IMR-90 (cell line): Measurements from ENCODE around the gene GRIN1. TPM values are rescaled to one million over a fixed set of nuclear protein-coding genes. Genes with fewer than 3 reads are reported as not detected.
A peak's percentile ranks its signal among the peaks of the same experiment; 100 is the strongest.

ENCODE experiments used
- ATAC-seq: fragments of 200-7000 bp; cut with Tn5 transposase; 2 replicates; pipeline ENCODE4 v1.9.1; 2020; ENCODE audit warnings: low read depth, mild to moderate bottlenecking, moderate library complexity
- BruUV-seq: library from RNA; stranded (reverse); fragments of 400-500 nt; replicated peaks from 2 replicates; lab custom pipeline; 2021; lab: Mats Ljungman, UMichigan
- CTCF ChIA-PET: fragments of 300-600 bp; formaldehyde crosslinking; extraction: SDS; loops from one replicate; lab custom pipeline; 2021; ENCODE audit warnings: antibody characterized with exemption; lab: Yijun Ruan, JAX
- POLR2A ChIA-PET: fragments of 300-600 bp; sonication (Branson Sonifier 250); formaldehyde crosslinking; loops from one replicate; lab custom pipeline; 2022; ENCODE audit warnings: antibody characterized with exemption; ENCODE audit not compliant: unreplicated experiment; lab: Charles Lee
- DNase-seq: peaks from one replicate; pipeline ENCODE4 v3.0.0; 2013
- H2AFZ ChIP-seq: replicated peaks from 2 replicates; pipeline ENCODE3; 2013; ENCODE audit warnings: low read length, mild to moderate bottlenecking; ENCODE audit not compliant: poor library complexity
- H2AK5ac ChIP-seq: 2 replicates; pipeline ENCODE4 v1.6.1; 2013; ENCODE audit warnings: low read depth, low read length, inconsistent platforms
- H2AK9ac ChIP-seq: replicated peaks from 2 replicates; pipeline ENCODE3; 2013; ENCODE audit warnings: mild to moderate bottlenecking, low read depth, low read length, moderate library complexity; ENCODE audit not compliant: poor library complexity
- H2BK120ac ChIP-seq: 2 replicates; pipeline ENCODE4 v1.6.1; 2013; ENCODE audit warnings: low read depth, low read length, inconsistent platforms
- H2BK15ac ChIP-seq: 3 replicates; pipeline ENCODE4 v1.6.1; 2013; ENCODE audit warnings: low read depth, low read length, inconsistent platforms
- H2BK20ac ChIP-seq: 2 replicates; pipeline ENCODE4 v1.6.1; 2013; ENCODE audit warnings: low read depth, mild to moderate bottlenecking, inconsistent platforms, low read length, moderate library complexity
- H2BK5ac ChIP-seq: 2 replicates; pipeline ENCODE4 v1.6.1; 2013; ENCODE audit warnings: mild to moderate bottlenecking, low read depth, low read length, inconsistent platforms; ENCODE audit not compliant: poor library complexity, severe bottlenecking
- H3K14ac ChIP-seq: replicated peaks from 2 replicates; pipeline ENCODE4 v1.6.1; 2013; ENCODE audit warnings: low read depth, low read length, inconsistent platforms
- H3K18ac ChIP-seq: 2 replicates; pipeline ENCODE4 v1.6.1; 2013; ENCODE audit warnings: low read depth, low read length, control low read depth
- H3K23ac ChIP-seq: 2 replicates; pipeline ENCODE4 v1.6.1; 2013; ENCODE audit warnings: low read depth, low read length, inconsistent platforms
- H3K27ac ChIP-seq: 2 replicates; pipeline ENCODE4 v1.5.1; 2013; ENCODE audit warnings: mild to moderate bottlenecking, control low read depth, low read length; ENCODE audit not compliant: insufficient read depth
- H3K27me3 ChIP-seq: 2 replicates; pipeline ENCODE4 v1.6.1; 2013; ENCODE audit warnings: low read length; ENCODE audit not compliant: control insufficient read depth, insufficient read depth
- H3K36me3 ChIP-seq: 2 replicates; pipeline ENCODE4 v1.6.1; 2013; ENCODE audit warnings: low read length, mixed read lengths; ENCODE audit not compliant: control insufficient read depth, insufficient read depth
- H3K4ac ChIP-seq: 2 replicates; pipeline ENCODE4 v1.6.1; 2013; ENCODE audit warnings: low read depth, low read length, inconsistent platforms
- H3K4me1 ChIP-seq: 2 replicates; pipeline ENCODE4 v1.6.1; 2013; ENCODE audit warnings: low read length, mixed read lengths; ENCODE audit not compliant: control insufficient read depth, insufficient read depth
- H3K4me2 ChIP-seq: 2 replicates; pipeline ENCODE4 v1.6.1; 2013; ENCODE audit warnings: low read depth, mild to moderate bottlenecking, control low read depth, low read length, moderate library complexity
- H3K4me3 ChIP-seq: 2 replicates; pipeline ENCODE4 v1.5.1; 2013; ENCODE audit warnings: low read depth, mild to moderate bottlenecking, control low read depth, low read length, moderate library complexity; ENCODE audit not compliant: insufficient read depth
- H3K56ac ChIP-seq: 2 replicates; pipeline ENCODE4 v1.6.1; 2013; ENCODE audit warnings: low read length, inconsistent platforms; ENCODE audit not compliant: insufficient read depth; ENCODE audit errors: extremely low read depth
- H3K79me1 ChIP-seq, 2 experiments: 2 replicates each; pipeline ENCODE4 v1.6.1; 2013; ENCODE audit warnings: low read length in 2 of 2, inconsistent platforms in 1 of 2, low read depth in 1 of 2
- H3K9ac ChIP-seq: 2 replicates; pipeline ENCODE4 v1.6.1; 2013; ENCODE audit warnings: low read depth, low read length, control low read depth
- H3K9me1 ChIP-seq: 2 replicates; pipeline ENCODE4 v1.6.1; 2013; ENCODE audit warnings: low read length, inconsistent platforms; ENCODE audit not compliant: insufficient read depth
- H3K9me3 ChIP-seq: 2 replicates; pipeline ENCODE4 v1.6.1; 2013; ENCODE audit warnings: low read length; ENCODE audit not compliant: control insufficient read depth, insufficient read depth
- H4K20me1 ChIP-seq: 2 replicates; pipeline ENCODE4 v1.6.1; 2013; ENCODE audit warnings: low read length, inconsistent platforms; ENCODE audit not compliant: insufficient read depth
- H4K5ac ChIP-seq: 2 replicates; pipeline ENCODE4 v1.6.1; 2013; ENCODE audit warnings: mild to moderate bottlenecking, low read depth, low read length, control low read depth
- H4K8ac ChIP-seq, 2 experiments: 2 replicates each; pipeline ENCODE4 v1.6.1; 2013; ENCODE audit warnings: low read depth in 2 of 2, low read length in 2 of 2, control low read depth in 1 of 2, inconsistent platforms in 1 of 2
- H4K91ac ChIP-seq: 2 replicates; pipeline ENCODE4 v1.6.1; 2013; ENCODE audit warnings: low read depth, low read length, inconsistent platforms; ENCODE audit not compliant: insufficient read depth
- BHLHE40 ChIP-seq: fragments of 150-350 bp; IDR thresholded peaks from 2 replicates; pipeline ENCODE4 v1.6.1; 2016; ENCODE audit warnings: mild to moderate bottlenecking, low read depth, low read length
- CHD1 ChIP-seq: IDR thresholded peaks from 2 replicates; pipeline ENCODE4 v1.6.1; 2012; ENCODE audit warnings: low read depth, low read length, improper control_type of control experiment
- FOS ChIP-seq: fragments of 150-350 bp; IDR thresholded peaks from 2 replicates; pipeline ENCODE4 v1.6.1; 2016; ENCODE audit warnings: low read depth, low read length
- MAFK ChIP-seq: IDR thresholded peaks from 2 replicates; pipeline ENCODE4 v1.6.1; 2012; ENCODE audit warnings: low read depth, low read length, improper control_type of control experiment
- MAZ ChIP-seq: IDR thresholded peaks from 2 replicates; pipeline ENCODE4 v1.6.1; 2012; ENCODE audit warnings: low read depth, mild to moderate bottlenecking, low read length, improper control_type of control experiment, moderate library complexity, borderline replicate concordance
- MXI1 ChIP-seq: IDR thresholded peaks from 2 replicates; pipeline ENCODE4 v1.6.1; 2012; ENCODE audit warnings: low read depth, mild to moderate bottlenecking, low read length, moderate library complexity, borderline replicate concordance
- NFE2L2 ChIP-seq: fragments of 150-350 bp; IDR thresholded peaks from 2 replicates; pipeline ENCODE4 v1.6.1; 2016; ENCODE audit warnings: low read depth, mild to moderate bottlenecking, low read length
- POLR2A ChIP-seq: IDR thresholded peaks from 2 replicates; pipeline ENCODE4 v1.6.1; 2012; ENCODE audit warnings: mild to moderate bottlenecking, low read depth, low read length
- RAD21 ChIP-seq: IDR thresholded peaks from 2 replicates; pipeline ENCODE4 v1.6.1; 2012; ENCODE audit warnings: low read length, improper control_type of control experiment
- RCOR1 ChIP-seq: IDR thresholded peaks from 2 replicates; pipeline ENCODE4 v1.6.1; 2012; ENCODE audit warnings: mild to moderate bottlenecking, low read length, improper control_type of control experiment; ENCODE audit not compliant: insufficient replicate concordance
- RFX5 ChIP-seq: IDR thresholded peaks from 2 replicates; pipeline ENCODE4 v1.8.0; 2012; ENCODE audit warnings: low read depth, mild to moderate bottlenecking, low read length, moderate library complexity
- SMC3 ChIP-seq: fragments of 150-350 bp; IDR thresholded peaks from 2 replicates; pipeline ENCODE4 v1.6.1; 2016; ENCODE audit warnings: low read depth, mild to moderate bottlenecking, antibody characterized with exemption, low read length, moderate library complexity
- WGBS, 2 experiments: methylation state at CpG; one replicate each; pipeline versions ENCODE4 v1.1.5 to v1.1.7; 2013; ENCODE audit warnings: missing lambda C conversion rate in 2 of 2; ENCODE audit not compliant: insufficient read length in 1 of 2; ENCODE audit errors: extremely low coverage in 2 of 2; 5-methylcytosine and 5-hydroxymethylcytosine counted together
- dilution Hi-C: fragments of 300-500 bp; cut with HindIII; formaldehyde crosslinking; loops from one replicate; pipeline ENCODE4 v1.14.3; 2018; ENCODE audit warnings: low sequenced_read_pairs; ENCODE audit not compliant: unreplicated experiment
- in situ Hi-C: fragments of 300-500 bp; cut with MboI; formaldehyde crosslinking; loops from 3 replicates; pipeline ENCODE4 v1.14.3; 2019; ENCODE audit warnings: low sequenced_read_pairs, inconsistent platforms, mixed read lengths
- intact Hi-C: fragments of 100-400 bp; cut with micrococcal nuclease; formaldehyde crosslinking; loops from 2 replicates; pipeline ENCODE4 v1.10.0; 2022
- polyA plus RNA-seq, 3 experiments: library from polyadenylated mRNA; depleted of rRNA; stranded (reverse); fragments of >200 nt; gene quantifications; 2 replicates each; pipeline ENCODE4 v1.2.3, GENCODE V29; 2012; ENCODE audit warnings: low replicate concordance in 1 of 3
- total RNA-seq: library from RNA; depleted of rRNA; stranded (reverse); fragments of >200 nt; gene quantifications from 2 replicates; pipeline ENCODE4 v1.2.3, GENCODE V29; 2012
- TF ChIP-seq, protein P1 (sequence below): fragments of 150-350 bp; IDR thresholded peaks from 2 replicates; pipeline ENCODE4 v1.6.1; 2017; ENCODE audit warnings: mild to moderate bottlenecking, antibody characterized with exemption, low read length, low read depth
- TF ChIP-seq, protein P2 (sequence below): conservative IDR thresholded peaks from 2 replicates; pipeline ENCODE4 v1.5.1; 2012; ENCODE audit warnings: mild to moderate bottlenecking, low read depth, low read length, improper control_type of control experiment

The GRIN1 gene
- total and polyA plus RNA-seq, 2 of the 4 experiments (the other 2 are of a cell fraction), result 0.09 TPM; not detected in 1

DNA sequence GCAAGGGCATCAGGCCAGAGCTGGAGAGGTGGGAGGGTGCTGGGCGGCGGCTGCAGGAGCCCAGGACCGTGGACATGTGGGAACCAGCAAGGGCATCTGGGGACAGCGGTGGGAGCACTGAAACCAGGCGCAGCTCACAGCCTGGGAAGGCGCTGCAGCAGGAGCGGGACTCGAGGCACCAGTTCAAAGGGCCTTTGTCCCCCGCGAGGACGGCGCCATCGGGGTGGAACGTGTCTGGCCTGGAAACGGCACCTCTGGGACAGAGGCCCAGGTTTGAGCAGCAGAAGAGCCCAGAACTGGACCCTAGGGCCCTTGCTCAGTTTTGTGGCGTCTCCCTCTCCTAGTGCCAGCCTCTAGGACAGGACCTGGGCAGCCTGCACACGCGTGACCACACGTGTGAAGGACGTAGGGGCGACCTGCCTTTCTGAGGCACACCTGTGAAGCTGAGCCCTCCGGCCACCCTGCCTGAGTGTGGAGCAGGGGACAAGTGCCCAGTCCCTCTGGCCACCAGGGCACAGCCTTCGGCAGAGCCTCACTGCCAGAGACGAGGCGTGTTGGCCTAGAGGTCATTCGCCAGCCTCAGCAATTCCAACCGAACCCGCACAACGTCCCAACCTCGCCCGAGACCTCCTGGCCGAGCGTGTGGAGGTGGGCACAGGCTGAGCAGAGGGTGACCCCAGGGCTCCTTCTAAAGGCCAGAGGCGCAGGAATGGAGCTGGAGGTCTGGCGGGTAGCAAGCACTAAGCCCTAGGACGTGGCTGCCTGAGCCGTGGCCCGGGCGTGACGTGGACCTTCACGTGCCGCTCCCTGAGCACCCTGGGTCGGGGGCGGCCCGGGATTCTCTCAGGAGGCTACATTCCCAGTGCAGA lies 35.1 kb downstream of the GRIN1 start (continued):
- TF ChIP-seq BHLHE40, result no peak

DNA sequence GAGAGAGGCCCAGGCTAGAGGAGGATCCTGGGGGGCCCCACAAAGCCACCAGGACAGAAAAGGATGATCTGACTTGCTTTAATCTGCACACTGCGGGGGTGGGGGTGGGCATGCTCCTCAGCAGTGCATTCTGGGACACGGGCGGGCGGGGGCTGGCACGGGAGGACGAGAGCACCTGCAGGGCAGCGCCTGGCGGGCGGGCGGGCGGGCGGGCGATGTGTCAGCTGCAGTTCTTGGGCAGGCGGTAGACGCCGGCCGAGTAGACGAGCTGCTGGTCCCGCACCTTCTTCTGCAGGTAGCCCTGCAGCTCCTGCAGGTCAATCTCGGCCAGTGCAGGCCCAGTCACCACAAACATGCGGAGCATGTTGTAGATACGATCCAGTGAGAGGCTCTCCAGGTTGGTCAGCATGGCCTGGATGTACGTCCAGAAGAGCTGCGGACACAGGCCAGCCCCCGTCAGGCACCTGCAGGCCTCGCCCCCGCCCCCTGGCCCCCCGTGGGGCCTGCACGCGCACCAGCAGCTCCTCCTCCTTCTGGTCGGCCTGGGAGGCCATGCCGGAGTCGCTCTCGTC lies 35.9 kb downstream of the GRIN1 start:
- no peak overlapping the region for H3K18ac ChIP-seq
- H2AK9ac ChIP-seq, result peak overlapping the region; percentile 72
- no peak overlapping the region for H2BK20ac ChIP-seq
- H3K4me1 ChIP-seq, result no peaks in the 10 kb centered on the region; the same call in 1 of the 2 replicates
- H2AFZ ChIP-seq, result no peak overlapping the region
- 0 out of 2 replicates have a peak, but pooled peaks cover 2% of the 10 kb centered on the region for H3K9me1 ChIP-seq
- no peaks in the 10 kb centered on the region; the same call in 1 of the 2 replicates for H4K20me1 ChIP-seq
- H3K27ac ChIP-seq, result no peak overlapping the region
- no peak overlapping the region for H3K4ac ChIP-seq
- H3K14ac ChIP-seq, result no peak overlapping the region
- no peak overlapping the region for H4K91ac ChIP-seq
- WGBS, 2 experiments, result 69% methylated on average over 18 of the region's 34 CpGs; no CpG with 5 or more reads in 1 of the 2 experiments
- dilution Hi-C loops, result no loop called here
- H2BK15ac ChIP-seq, result no peak overlapping the region
- H4K8ac ChIP-seq, result no peak overlapping the region
- no TSS peak for BruUV-seq
- no peak overlapping the region for H3K4me3 ChIP-seq
- no peaks in the 10 kb centered on the region for H3K9me3 ChIP-seq
- H2AK5ac ChIP-seq, result no peak overlapping the region
- DNase-seq (no peak), ATAC-seq (no peak)
- peaks cover 20% of the 10 kb centered on the region for H3K36me3 ChIP-seq
- in situ Hi-C loops, result no loop called here
- peaks cover 25% of the 10 kb centered on the region; the same call in 1 of the 2 replicates for H3K27me3 ChIP-seq
- no peaks in the 10 kb centered on the region for H3K79me1 ChIP-seq
- ChIA-PET POLR2A (no interaction called here), CTCF (no interaction called here)
- no peak overlapping the region for H3K9ac ChIP-seq
- H3K56ac ChIP-seq, result no peak overlapping the region
- no peak overlapping the region for H2BK5ac ChIP-seq
- intact Hi-C loops, result no loop called here
- no peak overlapping the region for H2BK120ac ChIP-seq
- no peak overlapping the region for H4K5ac ChIP-seq
- no peak overlapping the region for H3K23ac ChIP-seq
- no peak overlapping the region for H3K4me2 ChIP-seq
- TF ChIP-seq, protein P1, sequence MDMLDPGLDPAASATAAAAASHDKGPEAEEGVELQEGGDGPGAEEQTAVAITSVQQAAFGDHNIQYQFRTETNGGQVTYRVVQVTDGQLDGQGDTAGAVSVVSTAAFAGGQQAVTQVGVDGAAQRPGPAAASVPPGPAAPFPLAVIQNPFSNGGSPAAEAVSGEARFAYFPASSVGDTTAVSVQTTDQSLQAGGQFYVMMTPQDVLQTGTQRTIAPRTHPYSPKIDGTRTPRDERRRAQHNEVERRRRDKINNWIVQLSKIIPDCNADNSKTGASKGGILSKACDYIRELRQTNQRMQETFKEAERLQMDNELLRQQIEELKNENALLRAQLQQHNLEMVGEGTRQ, result no peak
- no peak for TF ChIP-seq MAFK
- no peak for TF ChIP-seq NFE2L2
- no peak for TF ChIP-seq RFX5
- no peak for TF ChIP-seq RAD21
- no peak for TF ChIP-seq POLR2A
- TF ChIP-seq, protein P2, sequence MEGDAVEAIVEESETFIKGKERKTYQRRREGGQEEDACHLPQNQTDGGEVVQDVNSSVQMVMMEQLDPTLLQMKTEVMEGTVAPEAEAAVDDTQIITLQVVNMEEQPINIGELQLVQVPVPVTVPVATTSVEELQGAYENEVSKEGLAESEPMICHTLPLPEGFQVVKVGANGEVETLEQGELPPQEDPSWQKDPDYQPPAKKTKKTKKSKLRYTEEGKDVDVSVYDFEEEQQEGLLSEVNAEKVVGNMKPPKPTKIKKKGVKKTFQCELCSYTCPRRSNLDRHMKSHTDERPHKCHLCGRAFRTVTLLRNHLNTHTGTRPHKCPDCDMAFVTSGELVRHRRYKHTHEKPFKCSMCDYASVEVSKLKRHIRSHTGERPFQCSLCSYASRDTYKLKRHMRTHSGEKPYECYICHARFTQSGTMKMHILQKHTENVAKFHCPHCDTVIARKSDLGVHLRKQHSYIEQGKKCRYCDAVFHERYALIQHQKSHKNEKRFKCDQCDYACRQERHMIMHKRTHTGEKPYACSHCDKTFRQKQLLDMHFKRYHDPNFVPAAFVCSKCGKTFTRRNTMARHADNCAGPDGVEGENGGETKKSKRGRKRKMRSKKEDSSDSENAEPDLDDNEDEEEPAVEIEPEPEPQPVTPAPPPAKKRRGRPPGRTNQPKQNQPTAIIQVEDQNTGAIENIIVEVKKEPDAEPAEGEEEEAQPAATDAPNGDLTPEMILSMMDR, result no peak
- TF ChIP-seq MXI1, result no peak
- TF ChIP-seq SMC3, result no peak
- no peak for TF ChIP-seq RCOR1
- TF ChIP-seq CHD1, result no peak
- TF ChIP-seq MAZ, result no peak
- TF ChIP-seq FOS, result no peak
